Subcutaneous adipose tissue (tissue), 4 donors: ENCODE data around the gene SC5D. TPM values are rescaled to one million over a fixed set of nuclear protein-coding genes. Genes with fewer than 3 reads are reported as not detected.

Experiments
- CTCF ChIP-seq: fragments of 450-650 bp; IDR thresholded peaks from one replicate; pipeline ENCODE4 v1.5.1; 2016; ENCODE audit warnings: low read depth, mild to moderate bottlenecking, control low read depth, antibody characterized with exemption, moderate library complexity
- total RNA-seq, 4 donors: library from RNA; depleted of rRNA; stranded (reverse); fragments of >200 nt; gene quantifications; one replicate each; pipeline ENCODE4 v1.1.0, GENCODE V29; 2016

SC5D gene
- total RNA-seq, 4 donors from 2014 or later = 12.2 to 42.1 (median 26.3) TPM

GRCh38 chr11:121250843-121251242, 41.7 kb upstream of the SC5D start:
- no peak for TF ChIP-seq CTCF

DNA sequence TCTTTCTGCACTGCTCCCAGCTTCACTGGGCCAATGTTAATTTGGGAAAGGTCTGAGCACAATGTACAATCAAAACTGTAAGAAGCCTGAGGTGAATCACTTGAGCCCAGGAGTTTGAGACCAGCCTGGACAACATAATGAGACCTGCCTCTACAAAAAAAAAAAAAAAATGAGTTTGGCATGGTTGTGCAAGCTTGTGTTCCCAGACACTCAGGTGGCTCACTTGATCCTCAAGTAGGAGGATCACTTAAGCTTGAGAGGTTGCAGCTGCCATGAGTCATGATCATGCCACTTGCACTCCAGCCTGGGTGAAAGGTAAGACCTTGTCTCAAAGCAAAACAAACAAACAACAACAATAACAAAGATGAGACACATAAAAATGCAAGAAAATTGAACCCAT, 38.6 kb upstream of the SC5D start:
- TF ChIP-seq CTCF = no peak

DNA sequence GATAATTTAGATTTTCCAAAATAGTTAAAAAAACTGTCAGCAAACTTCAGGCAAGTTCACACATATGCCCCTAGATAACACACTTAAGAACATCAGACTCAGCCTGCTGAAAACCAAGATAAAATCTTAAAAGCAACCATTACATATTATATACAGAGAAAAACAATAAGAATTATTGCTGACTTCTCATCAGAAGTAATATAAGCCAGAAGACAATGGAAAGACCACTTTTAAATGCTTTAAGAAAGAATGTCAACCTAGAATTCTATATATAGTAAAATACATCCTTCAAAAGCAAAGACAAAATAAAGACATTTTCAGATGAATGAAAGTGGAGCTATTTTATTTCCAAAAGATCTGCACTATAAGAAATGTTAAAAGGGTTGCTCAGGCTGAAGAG, 37.8 kb upstream of the SC5D start:
- no peak for TF ChIP-seq CTCF

- TF ChIP-seq CTCF = no peak
Measured at GRCh38 chr11:121255473-121256125, 37.0 kb upstream of the SC5D start.

- TF ChIP-seq CTCF = no peak
Measured at GRCh38 chr11:121257289-121257688, 35.3 kb upstream of the SC5D start.

GRCh38 chr11:121257976-121258375, 34.6 kb upstream of the SC5D start:
- no peak for TF ChIP-seq CTCF

- no peak for TF ChIP-seq CTCF
Measured at GRCh38 chr11:121265586-121265985, 27.0 kb upstream of the SC5D start.
